ENCODE measurements around the gene MOK.

Gene MOK

DNA sequence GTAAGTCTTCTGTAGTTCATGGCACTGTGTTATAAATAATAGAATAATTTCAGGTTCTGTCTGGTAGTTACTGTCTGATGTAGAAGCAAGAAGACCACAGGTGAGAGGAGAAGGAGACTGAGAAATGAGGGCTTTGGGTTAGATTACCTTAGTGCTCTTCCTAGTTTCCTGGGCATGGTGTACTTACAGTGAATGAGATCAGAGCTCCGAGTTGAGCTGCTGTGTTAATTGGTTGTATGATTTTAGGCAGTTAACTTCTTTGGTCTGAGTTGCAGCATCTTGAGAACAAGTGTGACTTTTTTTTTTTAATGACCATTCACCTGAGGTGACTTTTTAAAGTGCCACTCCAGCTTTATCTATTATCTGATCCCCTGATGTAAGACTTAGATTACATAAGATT, 123.8 kb downstream of the MOK start:
- DNase-seq (ENCODE audit: low read depth in 2 of 2), result no peak

DNA sequence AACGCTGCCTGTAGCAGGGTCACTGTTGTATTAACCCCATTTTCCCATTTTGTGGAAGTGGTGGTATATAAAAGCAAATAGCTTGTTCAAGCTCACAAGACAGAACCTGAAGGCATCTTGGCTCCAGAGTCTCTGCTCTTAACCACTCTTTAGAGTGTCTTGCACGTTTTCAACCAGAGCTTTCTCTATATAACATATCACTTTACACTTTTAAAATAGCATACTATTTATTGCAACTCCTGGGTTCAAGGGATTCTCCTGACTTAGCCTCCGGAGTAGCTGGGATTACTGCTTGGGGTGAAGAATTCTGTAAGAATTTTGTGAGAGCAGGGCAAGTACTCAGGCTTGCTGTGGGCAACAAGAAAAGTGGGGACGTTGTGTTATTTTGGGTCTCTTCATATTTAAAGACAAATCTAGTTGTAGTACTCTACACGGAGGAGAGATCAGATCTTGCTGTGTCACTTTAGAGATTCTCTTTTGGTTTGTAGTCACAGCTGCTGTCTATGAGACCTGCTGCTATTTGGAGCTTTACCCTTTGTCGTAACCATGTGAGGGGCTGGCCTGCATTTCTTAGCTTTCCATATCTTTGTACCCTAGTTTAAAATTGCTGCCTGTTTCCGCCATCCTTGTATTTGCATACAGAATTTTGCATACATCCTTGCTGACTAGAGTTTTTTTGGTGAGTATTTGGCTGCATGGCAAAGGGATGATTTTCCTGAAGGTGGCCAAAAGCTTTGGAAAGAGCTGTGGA, 124.5 kb downstream of the MOK start:
- DNase-seq (ENCODE audit: low read depth in 2 of 2), result no peak

Measured in fibroblast of skin of left quadriceps (primary cell).